ENCODE measurements around the gene MACO1.

DNA sequence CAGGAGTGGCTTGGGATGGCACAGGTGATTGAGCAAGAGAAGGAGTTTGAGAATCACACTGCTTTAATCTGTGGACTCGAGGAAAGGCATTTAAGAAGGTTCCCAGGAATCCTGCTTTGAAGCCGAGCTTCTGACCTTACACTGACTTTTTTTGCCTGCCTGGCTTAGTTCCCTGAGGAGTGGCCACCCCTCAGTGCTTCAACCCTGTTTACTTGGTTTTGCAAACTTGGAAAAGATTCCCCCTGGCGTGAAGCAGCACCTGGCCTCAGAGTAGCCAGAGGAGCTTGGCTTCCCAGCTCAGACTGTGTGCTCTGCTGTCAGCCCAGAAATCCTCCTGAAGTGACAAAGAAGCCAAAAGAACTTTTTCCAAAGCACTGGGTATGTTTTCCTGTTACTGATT lies 64.3 kb downstream of the MACO1 start:
- TF ChIP-seq EZH2 (optimal IDR thresholded peaks at IDR 0.05; ENCODE audit: low read depth, low read length) (no peak), CTCF (IDR thresholded peaks at IDR 0.05; ENCODE audit: low read length) (no peak), EZH2phosphoT487 (IDR thresholded peaks at IDR 0.05; ENCODE audit: low read length) (no peak)

Data from MM.1S (cell line).